HG02642 (cell line): ENCODE measurements around the gene GSTT2B.
"Not testable (repeated sequence)": the region's sequence is repeated elsewhere in the genome, so short reads cannot be mapped to it uniquely, and the experiment has no call there.

Experiments
- ATAC-seq: cut with Tn5 transposase; IDR thresholded peaks from one replicate; pipeline ENCODE4 v1.9.1; 2021; ENCODE audit warnings: mild to moderate bottlenecking; ENCODE audit not compliant: unreplicated experiment, poor library complexity

Gene GSTT2B

DNA sequence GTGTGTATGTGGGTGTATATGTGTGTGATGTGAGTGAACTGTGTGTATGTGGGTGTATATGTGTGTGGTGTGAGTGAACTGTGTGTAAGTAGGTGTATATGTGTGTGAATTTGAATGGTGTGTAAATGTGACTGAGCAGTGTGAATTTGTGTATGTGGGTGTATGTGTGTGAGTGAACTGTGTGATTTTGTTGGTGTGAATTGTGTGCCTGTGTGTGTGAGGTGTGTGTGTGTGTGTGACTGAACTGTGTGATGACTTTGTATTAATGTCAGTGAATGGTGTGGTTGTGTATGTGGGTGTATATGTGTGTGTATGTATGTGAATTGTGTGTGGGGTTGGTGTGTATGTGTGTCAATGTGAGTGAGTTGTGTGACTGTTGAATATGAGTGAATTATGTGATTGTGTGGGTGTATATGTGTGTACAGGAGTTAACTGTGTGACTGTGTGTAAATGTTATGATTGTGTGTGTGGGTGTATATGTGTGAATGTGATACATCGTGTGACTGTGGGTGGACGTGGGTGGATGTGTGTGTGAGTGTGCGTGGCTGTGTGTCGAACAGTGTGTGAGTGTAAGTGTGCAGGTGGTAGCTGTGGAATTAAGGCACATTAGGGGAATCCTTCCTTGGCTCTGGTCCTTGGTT is 25.7 kb upstream of the GSTT2B start:
- ATAC-seq = not testable (repeated sequence)

DNA sequence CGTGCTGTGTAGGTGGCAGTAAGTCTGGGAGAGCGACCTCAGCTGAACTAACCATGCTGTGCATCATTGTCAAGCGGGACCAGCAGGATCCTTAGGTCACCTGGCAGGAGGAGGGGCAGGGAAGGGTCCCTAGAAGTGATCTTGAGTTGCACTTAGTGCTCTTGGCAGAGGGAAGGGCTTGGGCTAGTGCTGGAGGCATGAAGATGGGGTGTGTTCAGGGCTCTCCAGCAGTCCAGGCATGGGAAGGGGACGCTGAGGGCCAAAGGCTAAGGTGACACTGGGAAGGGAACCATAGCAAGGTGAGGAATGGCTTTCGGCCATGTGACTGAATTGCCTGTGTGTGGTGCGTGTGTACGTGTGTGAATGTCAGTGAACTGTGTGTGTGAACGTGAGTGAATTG is 25.1 kb upstream of the GSTT2B start:
- not testable (repeated sequence) for ATAC-seq

DNA sequence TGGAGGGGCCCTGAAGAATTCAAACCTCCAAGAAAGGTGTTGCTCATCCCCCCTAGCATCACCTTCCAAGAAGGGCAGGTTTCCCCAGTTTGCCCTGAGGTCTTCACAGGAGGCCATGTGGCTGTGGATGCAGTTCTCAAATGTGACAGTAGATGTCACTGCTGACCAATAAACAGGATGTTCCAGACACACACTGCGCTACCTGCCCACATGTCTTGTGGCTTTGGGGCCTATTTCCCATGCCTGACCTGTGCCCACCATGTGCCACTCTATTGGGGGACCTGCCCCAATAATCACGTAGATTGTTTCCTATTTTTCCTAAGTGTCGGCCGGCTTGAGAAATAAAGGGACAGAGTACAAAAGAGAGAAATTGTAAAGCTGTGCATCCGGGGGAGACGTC is 23.4 kb upstream of the GSTT2B start:
- ATAC-seq = no peak

DNA sequence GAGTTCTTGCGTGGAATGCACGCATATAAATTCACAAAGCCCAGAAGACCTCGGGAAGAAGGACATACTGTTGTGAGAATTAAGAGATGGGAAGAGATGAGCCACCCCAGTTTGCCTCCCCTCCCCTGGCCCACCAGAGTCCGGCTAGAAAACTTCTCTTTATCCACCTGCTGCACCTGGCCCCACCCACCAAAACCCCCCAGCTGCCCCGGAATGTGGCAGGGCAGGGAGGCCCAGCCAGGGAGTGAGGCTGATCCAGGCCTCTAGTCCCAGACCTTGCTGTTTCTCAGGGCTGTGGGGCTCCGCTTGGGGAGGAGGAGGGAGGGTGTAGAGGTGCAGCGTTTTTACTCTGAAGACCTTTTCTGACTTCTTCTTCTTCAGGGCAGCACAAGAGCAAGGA is 19.6 kb upstream of the GSTT2B start:
- not testable (repeated sequence) for ATAC-seq

DNA sequence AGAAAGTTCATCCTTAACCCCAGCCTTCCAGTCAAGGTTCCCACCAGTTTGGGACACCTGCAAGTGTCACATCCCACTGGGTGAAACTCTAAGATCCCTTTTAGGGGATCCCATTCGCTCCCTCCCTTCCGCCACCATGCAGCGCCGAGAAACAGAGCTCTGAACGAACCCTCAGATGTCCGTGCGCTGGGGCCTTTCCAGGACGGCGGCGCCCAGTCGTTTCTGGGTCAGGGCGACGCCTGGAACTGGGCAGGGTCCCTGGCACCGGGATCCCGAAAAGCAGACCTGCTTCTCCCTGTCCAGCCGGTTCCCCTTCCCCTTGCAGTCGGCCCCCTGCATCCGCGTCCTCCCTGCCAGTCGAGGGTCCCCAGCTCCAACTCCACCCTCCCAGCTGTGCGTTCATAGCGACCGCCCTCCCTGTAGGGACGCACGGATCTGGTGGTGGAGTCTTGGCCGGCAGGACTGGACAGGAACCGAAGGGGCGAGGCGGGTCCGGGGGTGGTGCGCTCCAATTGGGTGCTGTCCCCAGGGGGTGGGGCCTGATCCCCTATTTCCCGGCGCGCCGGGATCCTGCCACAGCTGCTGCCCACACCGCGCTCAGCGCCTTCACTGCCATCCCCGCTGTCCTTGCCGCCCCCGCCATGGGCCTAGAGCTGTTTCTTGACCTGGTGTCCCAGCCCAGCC is 18.7 kb upstream of the GSTT2B start, which contains the start of gene GSTT2:
Gene GSTT2 (plus strand): TSS at position 578 of the 684 bp plus-strand sequence.
- not testable (repeated sequence) for ATAC-seq

DNA sequence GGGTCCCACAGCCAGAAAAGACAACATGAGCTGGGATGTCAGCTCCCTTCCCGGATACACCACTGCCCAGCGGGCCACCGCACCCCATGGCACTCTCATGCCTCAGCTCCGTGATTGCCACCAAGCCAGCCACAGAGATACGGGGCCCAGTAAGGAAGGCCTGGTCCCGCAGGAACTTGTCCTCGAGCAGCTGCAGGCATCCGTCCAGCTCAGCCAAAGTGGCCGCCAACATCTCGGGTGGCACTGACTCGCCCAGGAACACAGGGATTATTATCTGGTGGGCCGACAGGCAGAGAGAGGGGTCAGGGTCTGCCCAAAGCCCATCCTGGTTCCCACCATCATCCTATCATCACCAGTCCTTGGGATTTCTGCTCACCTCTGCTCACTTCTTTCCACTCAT is 16.3 kb upstream of the GSTT2B start:
- ATAC-seq = not testable (repeated sequence)

DNA sequence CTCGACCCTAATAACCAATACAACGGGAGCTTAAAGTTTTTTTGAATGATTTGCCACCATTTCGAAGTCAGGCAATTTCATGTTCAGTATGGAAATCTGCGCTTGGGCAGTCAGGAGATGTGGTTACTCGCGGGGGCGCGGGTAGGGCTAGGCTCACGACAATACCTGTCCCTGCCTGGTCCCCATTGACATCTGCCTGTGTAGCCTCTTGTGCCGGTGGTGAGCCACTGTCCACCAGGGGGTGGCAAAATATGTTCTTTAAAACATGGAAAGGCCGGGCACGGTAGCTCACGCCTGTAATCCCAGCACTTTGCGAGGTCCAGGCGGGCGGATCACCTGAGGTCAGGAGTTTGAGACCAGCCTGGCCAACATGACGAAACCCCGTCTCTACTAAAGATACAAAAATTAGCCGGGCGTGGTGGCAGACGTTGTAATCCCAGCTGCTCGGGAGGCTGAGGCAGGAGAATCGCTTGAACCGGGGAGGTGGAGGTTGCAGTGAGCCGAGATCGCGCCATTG is 13.9 kb upstream of the GSTT2B start:
- peak; percentile 29 for ATAC-seq

DNA sequence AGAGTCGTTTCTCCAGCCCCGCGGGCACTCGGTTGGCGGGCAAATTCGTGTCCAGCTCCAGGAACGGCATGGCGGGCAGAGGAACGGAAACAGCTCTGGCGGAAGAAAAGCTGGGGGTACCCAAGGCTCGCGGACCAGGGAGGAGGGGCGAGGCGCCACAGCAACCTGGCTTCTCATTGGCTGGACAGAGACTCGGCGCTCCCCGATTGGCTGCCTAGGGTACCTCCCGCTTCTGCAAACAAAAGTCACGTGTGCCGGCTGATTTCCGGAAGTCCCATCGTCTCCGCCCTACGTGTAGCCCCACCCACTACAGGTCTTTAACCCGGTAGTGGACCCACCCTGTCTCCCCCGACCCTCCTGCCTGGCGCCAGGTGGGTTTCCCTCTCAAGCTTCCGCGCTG is 13.3 kb upstream of the GSTT2B start, which contains the start of gene DDT:
Gene DDT (minus strand): TSS at position 97 of the 400 bp plus-strand sequence. CDS start 27 bp downstream, at position 70.
- ATAC-seq = peak; percentile 95

DNA sequence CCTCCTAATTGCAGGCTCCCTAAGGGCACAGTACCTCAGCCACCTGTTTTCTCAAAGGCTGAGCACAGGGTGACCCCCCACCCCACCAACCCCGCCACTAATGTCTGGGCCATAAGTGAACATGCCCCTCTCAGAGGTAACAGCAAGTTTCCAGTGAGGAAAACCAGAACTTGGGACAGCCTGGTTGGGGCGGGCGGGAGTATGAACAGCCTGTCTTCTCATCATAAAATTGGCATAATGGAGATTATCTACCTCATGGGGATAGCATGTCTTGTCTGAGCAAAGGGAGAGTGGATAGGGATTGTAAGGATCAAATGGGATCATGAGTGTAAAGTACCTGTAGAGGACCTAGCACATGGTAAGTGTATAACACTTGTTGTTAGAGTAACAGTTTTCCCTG is 10.9 kb upstream of the GSTT2B start:
- not testable (repeated sequence) for ATAC-seq

DNA sequence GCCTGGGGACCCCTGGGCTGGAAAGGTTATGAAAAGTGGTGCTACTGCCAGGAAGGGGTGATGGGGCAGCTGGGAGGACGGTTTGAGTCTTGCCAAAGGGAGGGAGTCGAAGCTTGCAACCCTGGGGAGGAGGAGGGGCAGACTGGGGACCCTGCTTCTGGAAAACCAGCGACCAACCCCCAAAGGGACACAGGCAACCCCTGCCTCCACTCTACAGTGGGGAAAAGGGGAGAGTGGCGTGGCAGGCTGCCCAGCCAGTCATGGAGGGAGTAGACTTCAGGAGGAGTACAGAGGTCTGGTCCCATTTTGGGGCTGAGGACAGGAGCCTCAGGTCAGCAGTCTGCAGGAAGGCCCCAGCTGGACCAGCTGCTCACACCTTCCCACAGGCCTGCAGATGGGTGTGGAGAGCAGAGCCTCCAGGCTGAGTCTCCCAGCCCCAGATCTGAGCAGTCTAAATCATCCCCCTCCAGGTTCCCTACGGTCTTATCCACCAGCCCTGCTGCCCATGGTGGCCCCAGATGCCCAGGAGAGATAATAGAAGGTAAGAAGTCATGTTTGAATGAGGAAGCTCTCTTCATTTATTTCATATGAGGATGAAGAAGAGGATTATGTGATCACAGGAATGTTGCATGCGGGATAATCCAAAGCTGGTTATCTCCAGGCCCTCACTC is 10.0 kb upstream of the GSTT2B start:
- no peak for ATAC-seq

DNA sequence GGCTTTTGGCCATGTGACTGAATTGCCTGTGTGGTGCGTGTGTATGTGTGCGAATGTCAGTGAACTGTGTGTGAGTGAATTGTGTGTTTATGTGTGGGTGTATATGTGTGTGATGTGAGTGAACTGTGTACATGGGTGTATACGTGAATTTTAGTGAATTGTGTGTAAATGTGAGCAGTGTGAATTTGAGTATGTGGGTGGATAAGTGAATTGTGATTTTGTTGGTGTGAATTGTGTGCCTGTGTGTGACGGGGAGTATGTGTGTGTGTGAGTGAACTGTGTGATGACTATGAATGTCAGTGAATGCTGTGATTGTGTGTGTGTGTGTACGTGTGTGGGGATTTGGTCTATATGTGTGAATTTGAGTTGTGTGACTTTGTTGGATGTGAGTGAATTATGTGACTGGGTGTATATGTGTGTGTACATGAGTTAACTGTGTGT is 9.2 kb upstream of the GSTT2B start:
- ATAC-seq = no peak

DNA sequence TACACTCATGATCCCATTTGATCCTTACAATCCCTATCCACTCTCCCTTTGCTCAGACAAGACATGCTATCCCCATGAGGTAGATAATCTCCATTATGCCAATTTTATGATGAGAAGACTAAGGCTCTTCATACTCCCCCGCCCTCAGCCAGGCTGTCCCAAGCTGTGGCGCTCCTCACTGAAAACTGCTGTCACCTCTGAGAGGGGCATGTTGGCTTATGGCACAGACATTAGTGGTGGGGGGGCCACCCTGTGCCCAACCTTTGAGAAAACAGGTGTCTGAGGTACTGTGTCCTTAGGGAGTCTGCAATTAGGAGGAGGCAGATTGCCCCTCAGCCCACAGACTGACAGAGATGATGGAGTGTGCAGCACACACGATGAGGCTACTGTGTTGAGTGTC is 8.1 kb upstream of the GSTT2B start:
- no peak for ATAC-seq

DNA sequence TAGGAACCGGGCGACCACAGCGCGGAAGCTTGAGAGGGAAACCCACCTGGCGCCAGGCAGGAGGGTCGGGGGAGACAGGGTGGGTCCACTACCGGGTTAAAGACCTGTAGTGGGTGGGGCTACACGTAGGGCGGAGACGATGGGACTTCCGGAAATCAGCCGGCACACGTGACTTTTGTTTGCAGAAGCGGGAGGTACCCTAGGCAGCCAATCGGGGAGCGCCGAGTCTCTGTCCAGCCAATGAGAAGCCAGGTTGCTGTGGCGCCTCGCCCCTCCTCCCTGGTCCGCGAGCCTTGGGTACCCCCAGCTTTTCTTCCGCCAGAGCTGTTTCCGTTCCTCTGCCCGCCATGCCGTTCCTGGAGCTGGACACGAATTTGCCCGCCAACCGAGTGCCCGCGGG is 5.6 kb upstream of the GSTT2B start, which contains the start of gene DDTL:
Gene DDTL (plus strand): TSS at position 321 of the 400 bp plus-strand sequence. CDS start 27 bp downstream, at position 348.
- ATAC-seq = peak; percentile 96

DNA sequence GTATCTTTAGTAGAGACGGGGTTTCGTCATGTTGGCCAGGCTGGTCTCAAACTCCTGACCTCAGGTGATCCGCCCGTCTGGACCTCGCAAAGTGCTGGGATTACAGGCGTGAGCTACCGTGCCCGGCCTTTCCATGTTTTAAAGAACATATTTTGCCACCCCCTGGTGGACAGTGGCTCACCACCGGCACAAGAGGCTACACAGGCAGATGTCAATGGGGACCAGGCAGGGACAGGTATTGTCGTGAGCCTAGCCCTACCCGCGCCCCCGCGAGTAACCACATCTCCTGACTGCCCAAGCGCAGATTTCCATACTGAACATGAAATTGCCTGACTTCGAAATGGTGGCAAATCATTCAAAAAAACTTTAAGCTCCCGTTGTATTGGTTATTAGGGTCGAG is 5.1 kb upstream of the GSTT2B start:
- ATAC-seq = peak; percentile 33

DNA sequence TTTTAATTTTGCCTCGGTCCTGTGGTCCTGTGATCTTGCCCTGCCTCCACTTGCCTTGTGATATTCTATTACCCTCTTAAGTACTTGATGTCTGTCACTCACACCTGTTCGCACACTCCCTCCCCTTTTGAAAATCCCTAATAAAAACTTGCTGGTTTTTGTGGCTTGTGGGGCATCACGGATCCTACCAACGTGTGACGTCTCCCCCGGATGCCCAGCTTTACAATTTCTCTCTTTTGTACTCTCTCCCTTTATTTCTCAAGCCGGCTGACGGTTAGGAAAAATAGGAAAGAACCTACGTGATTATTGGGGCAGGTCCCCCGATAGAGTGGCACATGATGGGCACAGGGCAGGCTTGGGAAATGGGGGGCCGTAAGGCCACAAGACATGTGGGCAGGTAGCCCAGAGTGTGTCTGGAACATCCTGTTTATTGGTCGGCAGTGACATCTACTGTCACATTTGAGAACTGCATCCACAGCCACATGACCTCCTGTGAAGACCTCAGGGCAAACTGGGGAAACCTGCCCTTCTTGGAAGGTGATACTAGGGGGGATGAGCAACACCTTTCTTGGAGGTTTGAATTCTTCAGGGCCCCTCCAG is 4.6 kb downstream of the GSTT2B start:
- not testable (repeated sequence) for ATAC-seq

DNA sequence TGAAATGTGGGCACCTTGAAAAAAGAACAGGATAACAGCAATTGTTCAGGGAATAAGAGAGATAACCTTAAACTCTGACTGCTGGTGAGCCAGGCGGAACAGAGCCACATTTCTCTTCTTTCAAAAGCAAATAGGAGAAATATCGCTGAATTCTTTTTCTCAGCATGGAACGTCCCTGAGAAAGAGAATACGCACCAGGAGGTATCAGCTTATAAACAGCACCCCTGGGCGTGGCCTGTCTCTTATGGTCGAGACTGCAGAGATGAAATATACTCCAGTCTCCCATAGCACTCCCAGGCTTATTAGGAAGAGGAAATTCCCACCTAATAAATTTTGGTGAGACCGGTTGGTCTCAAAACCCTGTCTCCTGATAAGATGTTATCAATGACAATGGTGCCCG is 5.1 kb downstream of the GSTT2B start:
- ATAC-seq = not testable (repeated sequence)

DNA sequence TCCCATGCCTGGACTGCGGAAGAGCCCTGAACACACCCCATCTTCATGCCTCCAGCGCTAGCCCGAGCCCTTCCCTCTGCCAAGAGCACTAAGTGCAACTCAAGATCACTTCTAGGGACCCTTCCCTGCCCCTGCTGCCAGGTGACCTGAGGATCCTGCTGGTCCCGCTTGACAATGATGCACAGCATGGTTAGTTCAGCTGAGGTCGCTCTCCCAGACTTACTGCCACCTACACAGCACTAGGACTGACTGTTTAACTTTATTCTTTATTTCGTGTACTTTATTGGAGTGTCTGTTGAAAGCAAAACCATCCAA is 6.0 kb downstream of the GSTT2B start:
- ATAC-seq = not testable (repeated sequence)

DNA sequence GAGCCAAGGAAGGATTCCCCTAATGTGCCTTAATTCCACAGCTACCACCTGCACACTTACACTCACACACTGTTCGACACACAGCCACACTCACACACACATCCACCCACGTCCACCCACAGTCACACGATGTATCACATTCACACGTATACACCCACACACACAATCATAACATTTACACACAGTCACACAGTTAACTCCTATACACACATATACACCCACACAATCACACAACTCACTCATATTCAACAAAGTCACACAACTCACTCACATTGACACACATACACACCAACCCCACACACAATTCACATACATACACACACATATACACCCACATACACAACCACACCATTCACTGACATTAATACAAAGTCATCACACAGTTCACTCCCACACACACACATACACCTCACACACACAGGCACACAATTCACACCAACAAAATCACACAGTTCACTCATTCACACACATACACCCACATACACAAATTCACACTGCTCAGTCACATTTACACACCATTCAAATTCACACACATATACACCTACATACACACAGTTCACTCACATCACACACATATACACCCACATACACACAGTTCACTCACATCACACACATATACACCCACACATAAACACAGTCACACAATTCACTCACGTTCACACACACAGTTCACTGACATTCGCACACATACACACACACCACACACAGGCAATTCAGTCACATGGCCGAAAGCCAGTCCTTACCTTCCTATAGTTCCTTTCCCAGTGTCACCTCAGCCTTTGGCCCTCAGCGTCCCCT is 6.6 kb downstream of the GSTT2B start:
- not testable (repeated sequence) for ATAC-seq

DNA sequence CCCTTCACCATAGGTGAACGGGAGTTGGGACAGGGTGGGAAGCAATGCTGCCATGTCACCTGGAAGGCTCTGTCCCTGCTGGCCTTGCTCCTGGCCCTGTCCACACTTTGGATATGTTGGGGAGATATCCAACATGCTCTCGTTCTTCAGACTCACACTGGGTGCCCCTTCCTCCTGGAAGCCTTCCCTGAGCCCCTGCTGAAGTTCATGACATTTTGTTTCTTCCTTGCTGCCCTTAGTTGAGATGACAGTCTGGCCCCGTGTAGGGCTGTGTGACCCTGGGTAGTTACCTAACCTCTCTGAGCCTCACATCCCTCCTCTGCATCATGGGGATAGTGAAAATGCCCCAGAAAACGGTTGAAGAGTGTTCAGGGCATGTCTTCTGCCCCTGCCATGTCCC is 7.5 kb downstream of the GSTT2B start:
- not testable (repeated sequence) for ATAC-seq
